ENCODE results near the gene ADM5.
A peak's percentile ranks its signal among the peaks of the same experiment; 100 is the strongest.

The ADM5 gene

GRCh38 chr19:49689133-49690078 is at the start of gene ADM5:
TSS of gene ADM5 (plus strand) at chr19:49689594. CDS start at chr19:49689838, 244 bp downstream.
- DNase-seq = no peak

DNA sequence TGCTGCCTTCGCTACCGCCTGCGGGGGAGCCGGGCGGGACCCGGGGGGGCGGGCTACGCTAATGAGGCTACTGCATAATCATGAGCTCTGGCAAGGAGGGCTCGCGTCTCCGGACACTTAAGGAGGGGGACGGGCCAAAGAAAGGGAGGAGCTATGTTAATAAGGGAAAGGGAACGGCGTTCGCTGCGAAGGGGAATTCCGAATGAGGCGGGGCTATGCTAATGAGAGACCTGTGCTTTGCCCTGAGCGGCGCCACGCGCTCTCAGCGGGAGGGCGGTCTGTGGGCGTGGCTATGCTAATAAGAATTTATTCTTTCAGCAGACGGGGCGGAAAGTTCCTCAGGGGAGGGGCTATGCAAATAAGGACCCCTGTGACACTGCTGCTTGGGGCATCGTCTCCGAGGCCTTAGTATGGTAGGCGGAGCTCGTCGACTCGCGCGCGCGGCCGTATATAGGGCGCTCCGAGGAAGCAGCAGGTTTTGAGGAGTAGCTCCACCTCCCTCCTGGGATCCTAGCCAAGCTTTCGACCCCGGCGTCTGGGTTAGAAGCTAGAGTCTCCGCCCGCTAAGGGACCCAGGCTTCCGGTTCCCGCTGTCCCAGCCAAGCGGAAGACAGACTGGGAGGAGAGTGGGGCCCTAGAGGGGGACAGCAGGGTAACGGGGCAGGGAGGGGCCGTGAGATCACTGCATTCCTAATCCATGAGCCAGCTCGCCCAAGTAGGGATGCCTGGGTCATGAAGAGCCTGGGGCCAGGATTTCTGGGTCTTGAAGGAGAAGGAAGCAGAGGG is 49.1 kb upstream of the ADM5 start, which contains the start of gene RRAS:
Gene RRAS, minus strand, starts transcription at position 31 of the 786 bp plus-strand sequence. CDS start 45 bp downstream, outside the sequence.
- peak; percentile 98 for DNase-seq

DNA sequence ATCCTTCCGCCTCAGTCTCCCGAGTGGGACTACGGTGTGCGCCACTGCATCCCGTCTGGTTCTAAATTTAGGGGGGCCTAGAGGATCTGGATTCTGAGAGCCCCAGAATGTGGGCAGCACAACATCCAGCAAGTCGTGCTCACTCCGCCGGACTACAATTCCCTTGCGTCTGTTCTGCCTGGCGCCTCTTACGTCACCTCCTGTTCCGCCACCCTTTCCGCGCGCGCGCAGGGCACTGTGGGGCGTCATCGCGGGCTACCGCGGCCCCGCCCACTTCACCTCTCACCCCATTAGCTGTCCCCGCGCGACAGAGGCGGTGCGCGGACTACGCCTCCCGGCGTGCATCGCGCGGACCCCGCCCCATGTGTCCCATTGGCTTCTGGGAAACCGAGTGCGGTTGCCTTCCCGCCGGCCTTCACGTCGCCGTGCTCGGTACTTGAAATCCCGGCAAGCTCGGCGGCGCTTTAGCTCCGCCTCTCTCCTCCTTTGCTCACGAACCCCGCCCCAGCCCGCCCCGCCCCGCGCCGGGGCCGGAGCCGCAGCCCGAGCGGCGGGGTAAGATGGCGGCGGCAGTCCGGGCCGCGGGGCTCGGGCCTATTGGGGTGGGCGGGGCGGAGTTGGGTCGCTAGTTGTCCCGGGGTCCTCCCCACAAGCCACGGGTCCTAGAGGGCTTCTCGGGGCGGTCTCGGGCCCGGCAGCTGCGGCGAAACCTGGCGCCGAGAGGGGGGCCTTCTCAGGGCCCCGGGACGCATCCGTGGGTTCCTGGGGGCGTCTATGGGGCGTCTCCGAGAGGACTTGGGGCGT is 47.5 kb upstream of the ADM5 start, which contains the start of gene SCAF1:
Gene SCAF1, plus strand, starts transcription at position 522 of the 804 bp plus-strand sequence. CDS start 2,818 bp downstream, outside the sequence.
- peak; percentile 92 for DNase-seq

- DNase-seq = no peak
Measured at GRCh38 chr19:49642492-49643035, 46.8 kb upstream of the ADM5 start.

DNA sequence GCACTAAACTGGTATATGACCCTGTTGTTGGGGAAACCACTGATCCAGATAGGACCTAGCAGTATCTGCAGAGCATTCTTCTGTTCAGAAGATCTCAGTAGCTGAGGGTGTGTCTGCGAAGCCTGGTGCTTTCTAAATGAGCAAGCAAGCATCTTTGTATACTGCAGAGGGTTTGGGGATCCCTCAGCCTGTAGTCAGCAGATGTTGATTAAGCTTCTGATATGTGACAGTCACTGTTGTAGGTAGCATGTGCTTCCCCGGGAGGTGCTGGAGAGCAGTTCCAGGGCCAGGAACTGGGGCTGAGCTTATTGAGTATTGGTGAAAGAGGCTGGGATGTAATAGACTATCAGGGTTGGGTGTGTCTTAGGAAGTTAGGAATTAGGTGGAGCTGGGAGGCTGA is 45.9 kb upstream of the ADM5 start:
- DNase-seq = no peak

- DNase-seq = no peak
Measured at GRCh38 chr19:49645592-49645991, 43.8 kb upstream of the ADM5 start.

DNA sequence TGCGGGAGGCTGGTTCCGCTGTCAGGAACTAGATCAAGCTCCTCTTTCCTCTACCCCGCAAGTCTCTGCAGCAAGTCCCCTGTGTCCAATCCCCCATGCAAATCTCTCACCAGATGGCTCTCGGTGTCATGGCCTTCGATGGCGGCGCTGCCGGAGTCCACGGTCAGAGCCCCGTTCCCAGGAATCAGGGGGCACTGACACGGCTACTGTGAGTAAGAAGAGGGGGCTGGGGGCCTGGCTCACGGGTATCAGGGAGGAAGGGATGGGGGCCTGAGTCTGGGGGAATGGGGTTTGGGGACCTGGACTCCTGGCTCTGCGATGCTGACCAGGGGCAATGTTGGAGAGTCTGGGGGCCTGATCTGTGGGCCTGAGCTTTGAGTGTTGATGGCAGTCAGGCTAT is 43.4 kb upstream of the ADM5 start:
- DNase-seq = no peak

- DNase-seq = no peak
Measured at GRCh38 chr19:49646586-49646985, 42.8 kb upstream of the ADM5 start.

GRCh38 chr19:49651029-49651819 is 38.2 kb upstream of the ADM5 start:
- DNase-seq = no peak

- DNase-seq = no peak
Measured at GRCh38 chr19:49651820-49652550, 37.4 kb upstream of the ADM5 start.

DNA sequence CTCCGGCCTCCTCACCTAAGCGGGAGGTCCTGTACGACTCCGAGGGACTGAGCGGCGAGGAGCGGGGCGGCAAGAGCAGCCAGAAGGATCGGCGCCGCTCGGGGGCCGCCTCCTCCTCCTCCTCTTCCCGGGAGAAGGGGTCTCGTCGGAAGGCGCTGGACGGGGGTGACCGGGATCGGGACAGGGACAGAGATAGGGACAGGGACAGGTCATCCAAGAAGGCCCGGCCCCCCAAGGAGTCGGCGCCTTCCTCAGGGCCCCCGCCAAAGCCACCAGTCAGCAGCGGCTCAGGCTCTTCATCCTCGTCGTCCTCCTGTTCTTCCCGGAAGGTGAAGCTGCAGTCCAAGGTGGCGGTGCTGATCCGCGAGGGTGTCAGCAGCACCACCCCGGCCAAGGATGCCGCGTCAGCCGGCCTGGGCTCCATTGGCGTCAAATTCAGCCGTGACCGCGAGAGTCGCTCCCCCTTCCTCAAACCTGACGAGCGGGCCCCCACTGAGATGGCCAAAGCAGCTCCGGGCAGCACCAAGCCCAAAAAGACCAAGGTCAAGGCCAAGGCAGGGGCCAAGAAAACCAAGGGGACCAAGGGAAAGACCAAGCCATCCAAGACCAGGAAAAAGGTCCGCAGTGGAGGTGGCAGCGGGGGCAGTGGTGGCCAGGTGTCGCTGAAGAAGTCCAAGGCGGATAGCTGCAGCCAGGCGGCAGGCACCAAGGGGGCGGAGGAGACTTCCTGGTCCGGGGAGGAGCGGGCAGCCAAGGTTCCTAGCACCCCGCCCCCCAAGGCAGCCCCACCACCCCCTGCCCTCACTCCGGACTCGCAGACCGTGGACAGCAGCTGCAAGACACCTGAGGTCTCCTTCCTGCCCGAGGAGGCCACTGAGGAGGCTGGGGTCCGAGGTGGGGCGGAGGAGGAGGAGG is 36.6 kb upstream of the ADM5 start:
- no peak for DNase-seq

DNA sequence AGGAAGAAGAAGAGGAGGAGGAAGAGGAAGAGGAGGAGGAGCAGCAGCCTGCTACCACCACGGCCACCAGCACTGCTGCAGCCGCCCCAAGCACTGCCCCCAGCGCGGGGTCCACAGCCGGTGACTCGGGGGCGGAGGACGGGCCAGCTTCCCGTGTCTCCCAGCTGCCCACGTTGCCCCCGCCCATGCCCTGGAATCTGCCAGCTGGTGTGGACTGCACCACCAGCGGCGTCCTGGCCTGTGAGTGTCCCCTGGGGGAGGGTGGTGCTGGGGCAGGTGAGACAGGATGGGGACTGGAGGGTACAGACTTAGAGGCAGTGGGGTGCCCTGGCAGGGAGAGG is 36.0 kb upstream of the ADM5 start:
- DNase-seq = no peak

DNA sequence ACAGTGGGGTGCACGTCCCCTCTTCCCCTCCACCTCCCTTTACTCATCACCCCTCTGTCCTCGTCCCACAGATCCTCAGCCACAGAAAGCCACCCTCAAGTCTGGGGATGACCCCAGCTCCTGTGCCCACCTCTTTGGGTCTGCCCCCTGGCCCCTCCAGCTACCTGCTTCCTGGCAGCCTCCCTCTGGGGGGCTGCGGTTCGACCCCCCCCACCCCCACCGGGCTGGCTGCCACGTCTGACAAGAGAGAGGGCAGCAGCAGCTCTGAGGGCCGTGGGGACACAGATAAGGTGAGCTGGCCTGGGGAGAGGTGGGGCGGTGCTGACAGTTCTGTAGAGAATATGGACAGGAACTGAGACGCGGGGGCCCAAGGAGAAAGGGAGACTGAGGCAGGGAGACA is 34.8 kb upstream of the ADM5 start:
- DNase-seq = no peak

- DNase-seq = no peak
Measured at GRCh38 chr19:49655570-49656455, 33.6 kb upstream of the ADM5 start.

DNA sequence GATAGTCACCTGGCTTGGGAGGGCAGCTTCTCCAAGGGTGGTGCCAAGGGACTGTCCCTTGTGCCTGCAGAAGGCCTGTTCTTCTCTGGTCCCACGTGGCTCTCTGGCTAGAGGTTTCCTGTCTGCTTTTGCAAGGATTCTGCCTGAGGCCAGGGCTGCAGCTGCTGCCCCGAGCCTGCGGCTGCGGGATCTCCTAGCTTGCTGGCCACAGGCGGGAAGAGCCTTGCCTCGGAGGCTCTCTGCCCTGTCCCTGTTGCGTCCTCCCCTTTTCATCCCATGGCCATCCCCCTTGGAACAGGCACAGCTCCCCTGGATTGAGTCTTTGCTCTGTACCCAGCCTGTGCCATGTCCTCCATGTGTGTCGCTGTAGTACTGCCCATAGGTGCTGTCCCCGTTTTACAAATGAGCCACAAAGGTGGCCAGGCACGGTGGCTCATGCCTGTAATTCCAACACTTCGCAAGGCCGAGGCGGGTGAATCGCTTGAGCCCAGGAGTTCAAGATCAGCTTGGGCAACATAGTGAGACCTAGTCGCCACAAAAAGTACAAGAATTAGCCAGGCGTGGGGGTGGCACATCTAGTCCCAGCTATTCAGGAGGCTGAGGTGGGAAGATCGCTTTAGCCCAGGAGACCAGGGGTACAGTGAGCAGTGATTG is 32.8 kb upstream of the ADM5 start:
- no peak for DNase-seq

GRCh38 chr19:49657493-49658138 is 31.8 kb upstream of the ADM5 start:
- no peak for DNase-seq

GRCh38 chr19:49658139-49658517 is 31.3 kb upstream of the ADM5 start:
- no peak for DNase-seq
